GM12878 (cell line): ENCODE measurements around the gene CLEC16A.

ENCODE experiments used
- EZH2 ChIP-seq: IDR thresholded peaks from 2 replicates; pipeline ENCODE4 v1.6.1; 2012; ENCODE audit warnings: low read depth, mild to moderate bottlenecking, control low read depth, inconsistent platforms, low read length, borderline replicate concordance; ENCODE audit not compliant: control insufficient read depth
- NFIC ChIP-seq: IDR thresholded peaks from 2 replicates; pipeline ENCODE4 v1.6.1; 2012; ENCODE audit warnings: low read depth, mild to moderate bottlenecking, inconsistent platforms, low read length, moderate library complexity
- POLR2A ChIP-seq: IDR thresholded peaks from 2 replicates; pipeline ENCODE4 v1.6.1; 2011; ENCODE audit warnings: low read depth, mild to moderate bottlenecking, low read length
- POLR2AphosphoS5 ChIP-seq: IDR thresholded peaks from 2 replicates; pipeline ENCODE4 v1.6.1; 2011; ENCODE audit warnings: mild to moderate bottlenecking, low read length, inconsistent platforms
- SIX5 ChIP-seq: IDR thresholded peaks from 2 replicates; pipeline ENCODE4 v1.6.1; 2011; ENCODE audit warnings: mild to moderate bottlenecking, low read depth, low read length, moderate library complexity; ENCODE audit not compliant: severe bottlenecking
- TF ChIP-seq, protein P1 (sequence below), 3 experiments: IDR thresholded peaks in 2 of 3; conservative IDR thresholded peaks in 1 of 3; 2 replicates each; pipeline ENCODE4 v1.5.1; 2011; ENCODE audit warnings: low read depth in 3 of 3, low read length in 3 of 3, mild to moderate bottlenecking in 3 of 3, control low read depth in 2 of 3, moderate library complexity in 2 of 3, inconsistent platforms in 1 of 3, mixed read lengths in 1 of 3; ENCODE audit not compliant: control insufficient read depth in 2 of 3, insufficient read depth in 1 of 3; ENCODE audit errors: extremely low read depth in 1 of 3
- TF ChIP-seq, protein P2 (sequence below): IDR thresholded peaks from 2 replicates; pipeline ENCODE4 v1.6.1; 2011; ENCODE audit warnings: borderline replicate concordance, low read depth, mild to moderate bottlenecking, moderate library complexity, mixed read lengths, low read length; ENCODE audit not compliant: insufficient read depth; ENCODE audit errors: extremely low read length

DNA sequence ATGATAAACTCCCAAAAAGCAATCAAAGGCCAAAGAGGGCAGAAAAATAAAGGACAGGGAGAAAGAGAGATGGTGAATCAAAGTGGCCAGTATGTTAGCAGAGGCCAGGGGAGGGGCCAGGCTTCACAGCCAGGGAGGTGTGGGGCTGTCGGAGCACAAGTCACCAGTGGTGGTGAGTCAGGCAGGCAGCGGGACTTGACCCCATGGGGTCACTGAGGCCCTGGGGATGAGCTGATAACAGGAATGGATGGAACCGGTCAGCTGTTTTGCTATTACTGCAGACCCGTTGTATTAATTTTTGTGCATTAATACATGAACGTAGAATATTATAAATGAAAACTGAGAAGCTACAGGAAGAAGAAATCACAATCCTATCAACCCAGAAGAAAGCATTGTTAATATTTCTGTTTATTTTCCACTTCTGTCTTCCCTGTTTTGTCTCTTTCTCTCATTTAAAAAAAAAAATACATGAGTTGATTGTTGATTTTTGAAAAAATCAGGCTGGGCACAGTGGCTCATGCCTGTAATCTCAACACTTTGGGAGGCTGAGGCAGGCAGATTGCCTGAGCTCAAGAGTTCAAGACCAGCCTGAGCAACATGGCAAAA lies 204.8 kb downstream of the CLEC16A start:
- TF ChIP-seq, protein P1, sequence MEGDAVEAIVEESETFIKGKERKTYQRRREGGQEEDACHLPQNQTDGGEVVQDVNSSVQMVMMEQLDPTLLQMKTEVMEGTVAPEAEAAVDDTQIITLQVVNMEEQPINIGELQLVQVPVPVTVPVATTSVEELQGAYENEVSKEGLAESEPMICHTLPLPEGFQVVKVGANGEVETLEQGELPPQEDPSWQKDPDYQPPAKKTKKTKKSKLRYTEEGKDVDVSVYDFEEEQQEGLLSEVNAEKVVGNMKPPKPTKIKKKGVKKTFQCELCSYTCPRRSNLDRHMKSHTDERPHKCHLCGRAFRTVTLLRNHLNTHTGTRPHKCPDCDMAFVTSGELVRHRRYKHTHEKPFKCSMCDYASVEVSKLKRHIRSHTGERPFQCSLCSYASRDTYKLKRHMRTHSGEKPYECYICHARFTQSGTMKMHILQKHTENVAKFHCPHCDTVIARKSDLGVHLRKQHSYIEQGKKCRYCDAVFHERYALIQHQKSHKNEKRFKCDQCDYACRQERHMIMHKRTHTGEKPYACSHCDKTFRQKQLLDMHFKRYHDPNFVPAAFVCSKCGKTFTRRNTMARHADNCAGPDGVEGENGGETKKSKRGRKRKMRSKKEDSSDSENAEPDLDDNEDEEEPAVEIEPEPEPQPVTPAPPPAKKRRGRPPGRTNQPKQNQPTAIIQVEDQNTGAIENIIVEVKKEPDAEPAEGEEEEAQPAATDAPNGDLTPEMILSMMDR (IDR thresholded peaks at IDR 0.05 in 2 of 3, conservative IDR thresholded peaks at IDR 0.05 in 1 of 3; ENCODE audit: control insufficient read depth in 2 of 3, extremely low read depth in 1 of 3, insufficient read depth in 1 of 3, low read depth in 3 of 3, low read length in 3 of 3), result no peak
- no peak for TF ChIP-seq SIX5
- no peak for TF ChIP-seq NFIC
- no peak for TF ChIP-seq POLR2A
- TF ChIP-seq EZH2, result no peak
- TF ChIP-seq, protein P2, sequence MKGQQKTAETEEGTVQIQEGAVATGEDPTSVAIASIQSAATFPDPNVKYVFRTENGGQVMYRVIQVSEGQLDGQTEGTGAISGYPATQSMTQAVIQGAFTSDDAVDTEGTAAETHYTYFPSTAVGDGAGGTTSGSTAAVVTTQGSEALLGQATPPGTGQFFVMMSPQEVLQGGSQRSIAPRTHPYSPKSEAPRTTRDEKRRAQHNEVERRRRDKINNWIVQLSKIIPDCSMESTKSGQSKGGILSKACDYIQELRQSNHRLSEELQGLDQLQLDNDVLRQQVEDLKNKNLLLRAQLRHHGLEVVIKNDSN, result no peak
- TF ChIP-seq POLR2AphosphoS5, result no peak
